OCI-LY1 (cell line): ENCODE measurements around the gene DNAJB8.

ENCODE experiments used
- H2AFZ ChIP-seq: fragments of 200-600 bp; sonication (generic), shearing (Covaris generic); 2 replicates; pipeline ENCODE4 v1.6.0; 2014; ENCODE audit warnings: antibody characterized with exemption, mild to moderate bottlenecking, low read length
- H3F3A ChIP-seq: fragments of 200-600 bp; sonication (generic), shearing (Covaris generic); 2 replicates; pipeline ENCODE4 v1.6.0; 2014; ENCODE audit warnings: mild to moderate bottlenecking, antibody characterized with exemption, low read length, moderate library complexity; ENCODE audit not compliant: insufficient read depth
- H3K27ac ChIP-seq: fragments of 200-600 bp; sonication (generic); 2 replicates; pipeline ENCODE4 v1.5.1; 2014; ENCODE audit warnings: low read length, mixed run types, mild to moderate bottlenecking, low read depth; ENCODE audit not compliant: poor library complexity, severe bottlenecking
- H3K27me3 ChIP-seq: fragments of 200-600 bp; sonication (generic); 2 replicates; pipeline ENCODE4 v1.6.0; 2014; ENCODE audit warnings: antibody characterized with exemption, mild to moderate bottlenecking, low read length, moderate library complexity; ENCODE audit not compliant: insufficient read depth
- H3K36me3 ChIP-seq: fragments of 200-600 bp; sonication (generic); 2 replicates; pipeline ENCODE4 v1.6.1; 2014; ENCODE audit warnings: mild to moderate bottlenecking, antibody characterized with exemption, low read length, moderate library complexity, mixed read lengths; ENCODE audit not compliant: insufficient read depth
- H3K4me1 ChIP-seq: fragments of 200-600 bp; sonication (generic); 2 replicates; pipeline ENCODE4 v1.5.1; 2014; ENCODE audit warnings: mild to moderate bottlenecking, low read length, moderate library complexity; ENCODE audit not compliant: insufficient read depth, severe bottlenecking
- H3K4me2 ChIP-seq: fragments of 200-600 bp; sonication (generic), shearing (Covaris generic); 2 replicates; pipeline ENCODE4 v1.6.1; 2014; ENCODE audit warnings: low read length
- H3K4me3 ChIP-seq: fragments of 200-600 bp; sonication (generic); 2 replicates; pipeline ENCODE4 v1.5.1; 2014; ENCODE audit warnings: low read length, low read depth, mild to moderate bottlenecking, mixed read lengths; ENCODE audit not compliant: poor library complexity, severe bottlenecking
- H3K79me2 ChIP-seq: fragments of 200-600 bp; shearing (Covaris generic); 2 replicates; pipeline ENCODE4 v1.6.1; 2016; ENCODE audit warnings: mixed run types, low read length, mixed read lengths; ENCODE audit not compliant: insufficient read depth
- H3K9ac ChIP-seq: fragments of 200-600 bp; sonication (generic), shearing (Covaris generic); 2 replicates; pipeline ENCODE4 v1.6.1; 2014; ENCODE audit warnings: mild to moderate bottlenecking, low read length, mixed read lengths
- H3K9me2 ChIP-seq: fragments of 200-600 bp; sonication (generic), shearing (Covaris generic); 2 replicates; pipeline ENCODE4 v1.6.1; 2014; ENCODE audit warnings: low read depth, mild to moderate bottlenecking, low read length, mixed read lengths
- H3K9me3 ChIP-seq: fragments of 200-600 bp; shearing (Covaris generic); 2 replicates; pipeline ENCODE4 v1.6.1; 2014; ENCODE audit warnings: low read length, mixed read lengths
- H4K20me1 ChIP-seq: fragments of 200-600 bp; sonication (generic), shearing (Covaris generic); 2 replicates; pipeline ENCODE4 v1.6.0; 2016; ENCODE audit warnings: mild to moderate bottlenecking, low read length; ENCODE audit not compliant: insufficient read depth
- EZH2 ChIP-seq: fragments of 200-600 bp; sonication (generic), shearing (Covaris generic); IDR thresholded peaks from 2 replicates; pipeline ENCODE4 v1.8.0; 2017; ENCODE audit warnings: borderline replicate concordance, mixed run types, mild to moderate bottlenecking, antibody characterized with exemption, low read length, moderate library complexity, mixed read lengths
- TF ChIP-seq, protein P1 (sequence below): fragments of 200-600 bp; sonication (generic), shearing (Covaris generic); IDR thresholded peaks from 2 replicates; pipeline ENCODE4 v1.5.1; 2017; ENCODE audit warnings: mild to moderate bottlenecking, antibody characterized with exemption, low read length, moderate library complexity, mixed read lengths

The DNAJB8 gene

DNA sequence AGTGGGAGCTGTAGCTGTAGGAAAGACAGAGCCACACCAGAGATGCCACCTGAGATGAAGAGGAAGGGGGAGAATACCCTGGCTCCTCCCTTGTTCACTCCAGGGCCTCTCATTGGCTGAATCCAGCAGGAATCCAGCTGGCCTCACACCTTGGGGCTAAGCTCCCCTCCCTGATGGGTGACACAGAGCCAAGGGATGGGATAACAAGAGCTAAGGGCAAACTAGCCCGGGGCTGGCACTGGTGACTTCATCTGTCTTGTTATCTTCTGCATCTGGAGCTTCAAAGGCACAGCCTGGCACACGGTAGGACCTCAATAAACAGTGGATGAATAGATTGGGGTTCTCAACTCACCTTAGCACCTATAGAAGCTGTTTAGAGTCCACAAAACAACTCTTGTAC is 40.1 kb upstream of the DNAJB8 start:
- Histone ChIP-seq H4K20me1 (no peaks in the 10 kb centered on the region), H3K9ac (no peak overlapping the region), H3K4me3 (no peak overlapping the region), H3K4me2 (no peak overlapping the region), H3K27ac (no peak overlapping the region), H2AFZ (no peak overlapping the region), H3K27me3 (peaks cover 4% of the 10 kb centered on the region; the same call in 1 of the 2 replicates), H3K9me3 (no peaks in the 10 kb centered on the region), H3K4me1 (no peaks in the 10 kb centered on the region), H3F3A (no peaks in the 10 kb centered on the region), H3K36me3 (no peaks in the 10 kb centered on the region; the same call in 1 of the 2 replicates), H3K9me2 (no peaks in the 10 kb centered on the region), H3K79me2 (no peaks in the 10 kb centered on the region)
- TF ChIP-seq EZH2, result no peak
- TF ChIP-seq, protein P1, sequence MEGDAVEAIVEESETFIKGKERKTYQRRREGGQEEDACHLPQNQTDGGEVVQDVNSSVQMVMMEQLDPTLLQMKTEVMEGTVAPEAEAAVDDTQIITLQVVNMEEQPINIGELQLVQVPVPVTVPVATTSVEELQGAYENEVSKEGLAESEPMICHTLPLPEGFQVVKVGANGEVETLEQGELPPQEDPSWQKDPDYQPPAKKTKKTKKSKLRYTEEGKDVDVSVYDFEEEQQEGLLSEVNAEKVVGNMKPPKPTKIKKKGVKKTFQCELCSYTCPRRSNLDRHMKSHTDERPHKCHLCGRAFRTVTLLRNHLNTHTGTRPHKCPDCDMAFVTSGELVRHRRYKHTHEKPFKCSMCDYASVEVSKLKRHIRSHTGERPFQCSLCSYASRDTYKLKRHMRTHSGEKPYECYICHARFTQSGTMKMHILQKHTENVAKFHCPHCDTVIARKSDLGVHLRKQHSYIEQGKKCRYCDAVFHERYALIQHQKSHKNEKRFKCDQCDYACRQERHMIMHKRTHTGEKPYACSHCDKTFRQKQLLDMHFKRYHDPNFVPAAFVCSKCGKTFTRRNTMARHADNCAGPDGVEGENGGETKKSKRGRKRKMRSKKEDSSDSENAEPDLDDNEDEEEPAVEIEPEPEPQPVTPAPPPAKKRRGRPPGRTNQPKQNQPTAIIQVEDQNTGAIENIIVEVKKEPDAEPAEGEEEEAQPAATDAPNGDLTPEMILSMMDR, result no peak

DNA sequence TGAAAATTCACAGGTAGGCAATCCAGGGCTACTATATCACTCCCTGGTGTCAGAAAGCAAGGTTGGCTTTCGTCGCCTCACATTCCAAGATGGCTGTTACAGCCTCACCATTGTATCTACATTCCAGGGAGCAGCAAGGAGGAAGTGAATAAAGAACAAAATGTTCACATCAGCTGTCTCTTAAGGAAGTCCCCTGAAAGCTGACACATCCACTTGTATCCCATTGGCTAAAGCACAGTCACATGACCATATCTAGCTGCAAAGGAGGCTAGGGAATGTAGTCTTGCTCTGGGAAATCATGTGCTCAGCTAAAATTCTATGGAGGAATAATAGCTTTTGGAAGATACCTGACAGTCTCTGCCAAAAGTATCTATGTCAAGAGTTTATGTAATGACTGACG is 39.1 kb upstream of the DNAJB8 start:
- H3K27ac ChIP-seq, result no peak overlapping the region
- no peaks in the 10 kb centered on the region for H3K4me1 ChIP-seq
- no peaks in the 10 kb centered on the region for H4K20me1 ChIP-seq
- no peaks in the 10 kb centered on the region for H3K9me2 ChIP-seq
- H3K27me3 ChIP-seq, result peaks cover 4% of the 10 kb centered on the region; the same call in 1 of the 2 replicates
- H3K4me3 ChIP-seq, result no peak overlapping the region
- H3K79me2 ChIP-seq, result no peaks in the 10 kb centered on the region
- no peaks in the 10 kb centered on the region for H3F3A ChIP-seq
- no peaks in the 10 kb centered on the region; the same call in 1 of the 2 replicates for H3K36me3 ChIP-seq
- no peak overlapping the region for H3K4me2 ChIP-seq
- TF ChIP-seq EZH2, result no peak
- TF ChIP-seq, protein P1, result no peak
- no peak overlapping the region for H3K9ac ChIP-seq
- H3K9me3 ChIP-seq, result no peaks in the 10 kb centered on the region
- H2AFZ ChIP-seq, result no peak overlapping the region

DNA sequence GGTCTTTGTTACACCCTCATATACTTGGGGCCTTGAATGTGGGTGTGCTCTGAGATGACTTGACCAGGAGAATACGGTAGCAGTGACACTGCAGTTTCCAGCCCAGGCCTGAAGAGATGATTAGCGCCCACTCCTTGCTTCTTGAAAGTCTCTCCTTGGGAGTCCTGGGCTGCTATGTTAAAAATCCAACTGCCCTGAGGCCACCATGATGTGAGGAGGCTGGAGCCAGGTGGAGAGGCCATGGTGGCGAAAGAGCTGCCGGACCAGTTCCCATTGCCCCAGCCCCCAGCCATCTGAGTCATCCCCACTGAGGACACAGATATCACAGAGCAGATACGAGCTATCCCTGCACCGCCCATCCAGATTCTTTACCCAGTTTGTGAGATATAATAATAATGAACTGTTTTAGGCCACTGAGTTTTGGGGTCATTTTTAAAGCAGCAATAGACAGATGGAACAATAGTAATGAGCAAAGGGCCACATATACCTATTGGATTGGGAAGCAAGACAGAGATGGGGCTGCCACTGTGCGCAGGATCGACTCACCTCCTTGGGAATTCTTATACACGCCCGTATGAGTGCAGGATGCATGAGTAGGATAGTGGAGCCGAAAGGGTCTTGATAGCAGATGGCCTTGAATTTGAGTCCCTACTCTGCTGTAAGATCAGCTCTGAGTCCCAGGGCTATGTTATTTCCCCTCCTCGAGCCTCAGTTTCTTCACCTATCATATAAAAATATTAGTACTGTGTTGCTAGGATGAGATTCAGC is 38.5 kb upstream of the DNAJB8 start:
- Histone ChIP-seq H3K9ac (no peak overlapping the region), H3K4me3 (no peak overlapping the region), H3K36me3 (no peaks in the 10 kb centered on the region; the same call in 1 of the 2 replicates), H3K9me3 (no peaks in the 10 kb centered on the region), H3K27ac (no peak overlapping the region), H3F3A (no peaks in the 10 kb centered on the region), H2AFZ (no peak overlapping the region), H3K4me2 (no peak overlapping the region), H3K27me3 (peaks cover 4% of the 10 kb centered on the region; the same call in 1 of the 2 replicates), H4K20me1 (no peaks in the 10 kb centered on the region), H3K4me1 (no peaks in the 10 kb centered on the region), H3K79me2 (no peaks in the 10 kb centered on the region), H3K9me2 (no peaks in the 10 kb centered on the region)
- TF ChIP-seq, protein P1, result no peak
- TF ChIP-seq EZH2, result no peak
